Amygdala (tissue), 56 donors: ENCODE measurements around the gene BTBD9.

Experiments
- DNase-seq, 56 donors: peaks; one replicate each; lab custom pipeline; 2025; lab: John Stamatoyannopoulos, UW

The BTBD9 gene

DNA sequence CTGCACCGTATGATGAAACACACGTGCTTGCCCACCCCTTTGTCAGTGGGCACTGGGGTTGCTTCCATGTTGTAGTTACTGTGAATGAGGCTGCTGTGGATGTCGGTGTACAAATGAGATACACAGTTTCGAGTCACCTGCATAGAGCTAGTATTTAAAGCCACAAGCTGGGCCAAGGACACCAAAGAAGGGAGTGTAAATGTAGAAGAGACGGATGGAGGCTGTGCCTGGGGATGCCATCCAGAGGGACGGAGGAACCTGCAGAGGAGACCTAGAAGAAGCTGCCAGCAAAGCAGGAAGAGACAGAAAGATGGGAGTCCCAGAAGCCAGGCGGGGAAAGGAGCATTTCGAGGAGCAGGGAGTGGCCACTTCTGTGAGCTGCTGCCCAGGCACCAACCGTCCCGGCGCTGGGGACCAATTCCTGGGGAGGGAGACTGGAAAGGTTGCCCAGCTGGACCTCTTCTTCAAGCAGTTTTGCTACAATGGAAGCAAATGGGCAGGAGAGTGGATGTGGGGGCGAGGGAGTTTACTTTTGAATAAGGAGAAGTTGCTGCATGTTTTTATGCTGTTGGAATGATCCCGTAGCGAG, 480.9 kb downstream of the BTBD9 start:
- no peak for DNase-seq

DNA sequence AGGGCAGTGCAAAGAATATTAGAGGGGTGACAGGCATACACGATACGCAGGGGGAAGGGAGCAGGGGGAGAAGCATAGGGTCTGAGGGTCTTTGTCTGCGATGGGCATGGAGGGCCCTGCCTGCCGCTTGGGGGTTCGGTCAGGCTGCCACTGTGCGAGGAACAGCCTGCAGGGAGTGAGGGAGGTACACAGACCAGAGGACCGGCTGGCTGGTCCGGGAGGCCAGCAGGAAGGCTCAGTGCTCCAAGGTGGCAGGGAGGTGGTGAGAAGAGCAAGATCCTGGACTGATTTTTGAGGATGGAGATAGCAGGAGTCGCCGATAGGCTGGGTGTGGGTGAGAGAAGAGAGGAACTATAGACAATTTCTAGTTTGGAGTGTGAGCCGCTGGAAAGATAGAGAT, 481.8 kb downstream of the BTBD9 start:
- no peak for DNase-seq

DNA sequence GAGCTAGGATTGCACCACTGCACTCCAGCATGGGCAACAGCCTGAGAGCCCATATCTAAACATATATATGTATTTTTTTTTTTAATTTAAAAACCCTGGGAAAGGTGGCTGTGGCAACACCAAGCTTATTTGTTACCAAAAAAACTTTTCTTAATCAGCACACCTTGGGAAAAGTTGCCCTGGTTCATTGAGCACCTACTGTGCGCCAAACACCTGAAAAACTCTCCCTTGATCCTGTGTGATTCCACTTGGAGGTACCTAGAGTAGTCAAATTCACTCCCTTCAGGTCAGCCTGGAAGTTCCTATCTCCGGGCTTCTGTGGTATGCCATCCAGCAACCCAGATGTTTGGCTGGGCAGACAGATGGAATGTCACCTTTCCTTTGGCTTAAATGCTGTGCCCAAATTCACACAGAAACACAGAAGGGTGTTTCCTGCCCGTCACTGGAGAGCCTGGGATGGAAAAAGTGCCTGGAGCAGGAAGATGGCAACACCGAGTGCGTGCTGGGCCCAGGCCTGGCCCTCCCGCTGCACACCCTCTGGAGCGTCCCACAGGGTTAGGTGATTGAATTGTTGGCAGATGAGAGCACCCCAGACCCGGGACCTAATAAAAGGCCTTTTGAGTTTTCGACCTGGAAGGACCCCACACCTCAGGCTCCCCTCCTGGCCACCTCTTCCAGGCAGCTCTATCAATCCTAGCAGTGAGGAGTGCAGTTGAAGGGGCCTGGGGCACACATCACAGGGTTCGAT, 482.7 kb downstream of the BTBD9 start:
- DNase-seq, result no peak

DNA sequence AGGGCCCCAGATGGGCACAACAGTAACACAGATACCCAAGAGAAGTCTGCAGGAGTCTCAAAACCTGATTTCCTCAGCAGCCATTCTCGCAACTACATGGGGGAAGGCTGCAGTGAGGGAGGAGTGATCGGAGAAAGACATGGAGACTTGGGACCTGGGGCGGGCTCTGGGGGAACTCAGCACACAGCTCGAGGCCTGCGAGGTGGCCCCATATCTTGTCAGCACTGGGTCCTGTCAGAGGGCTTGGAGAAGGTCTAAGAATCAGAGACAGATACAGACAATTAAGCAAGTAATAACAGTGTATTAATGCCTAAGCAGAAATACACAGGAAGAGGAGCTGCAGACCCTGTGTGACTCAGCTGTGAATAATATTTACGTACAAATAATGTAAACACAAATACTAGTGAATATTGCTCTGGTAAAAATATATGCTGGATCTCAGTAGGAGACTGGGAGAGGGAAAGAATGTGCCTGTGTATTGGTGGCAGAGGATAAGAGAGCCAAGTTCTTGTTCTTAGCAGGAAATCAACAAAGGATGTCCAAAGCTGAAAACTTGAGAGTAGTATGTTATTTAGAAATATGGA, 484.0 kb downstream of the BTBD9 start:
- no peak for DNase-seq

DNA sequence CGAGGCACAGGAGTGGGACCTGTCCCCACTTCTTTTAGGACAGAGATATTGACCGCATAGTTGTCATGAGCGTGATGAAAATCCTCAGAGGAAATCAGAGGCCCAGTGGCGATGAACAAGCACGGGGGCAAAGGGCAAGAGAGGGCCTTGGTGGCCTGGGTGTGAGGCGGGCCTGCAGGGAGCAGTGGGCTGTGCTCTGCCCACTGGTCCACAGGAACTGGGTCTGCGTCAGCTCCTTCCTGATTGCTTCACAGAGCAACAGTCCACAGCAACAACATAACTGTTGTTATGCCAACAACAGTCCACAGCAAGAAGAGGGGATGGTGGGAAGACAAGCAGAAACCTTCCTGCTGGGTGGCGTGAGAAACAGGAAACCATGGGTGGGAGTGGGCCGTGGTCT, 484.6 kb downstream of the BTBD9 start:
- no peak for DNase-seq

DNA sequence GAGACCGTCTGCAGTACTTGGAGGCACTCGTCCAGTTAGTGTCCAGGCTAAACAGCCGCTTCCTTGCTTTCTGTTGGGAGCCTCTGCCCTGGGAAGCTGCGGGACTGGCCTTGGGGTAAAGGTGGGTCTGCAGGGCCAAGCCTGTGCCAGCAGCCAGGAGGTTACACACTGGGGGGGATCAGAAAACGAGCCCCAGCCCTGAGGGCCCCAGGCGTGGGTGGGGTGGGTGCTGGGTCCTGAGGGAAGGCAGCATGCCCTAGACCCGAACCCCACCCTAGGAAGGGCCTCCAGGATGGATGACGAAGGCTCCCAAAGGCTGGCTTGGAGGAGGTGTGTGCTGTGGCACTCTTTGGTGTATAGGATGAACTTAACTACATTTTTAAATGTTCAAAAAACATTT, 485.0 kb downstream of the BTBD9 start:
- DNase-seq, result no peak

DNA sequence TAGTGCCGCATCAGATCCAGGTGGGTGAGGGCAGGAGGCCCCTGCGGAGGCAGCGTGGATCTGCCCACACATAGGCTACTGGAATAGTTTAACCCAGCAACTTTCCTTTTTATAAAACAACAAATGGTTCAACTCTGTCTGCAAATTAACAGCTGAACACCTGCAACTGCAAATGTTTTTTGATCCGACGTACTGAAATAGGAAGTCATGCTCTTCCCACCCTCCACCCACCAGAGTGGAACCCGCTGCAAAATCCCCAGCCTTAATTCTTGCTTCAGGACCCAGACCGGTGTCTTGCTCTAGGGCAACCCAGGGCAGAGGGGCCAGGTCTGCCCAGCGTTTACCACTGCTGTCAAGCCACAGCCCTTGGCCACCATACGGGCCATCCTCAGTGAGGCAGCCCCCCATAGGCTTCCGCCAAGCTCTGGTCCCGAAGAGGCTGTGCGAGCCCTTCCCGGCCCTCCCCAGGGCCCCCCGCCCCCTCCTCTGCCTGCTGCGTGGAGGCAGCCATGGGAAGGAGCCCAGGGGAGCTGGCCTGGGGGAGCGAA, 485.9 kb downstream of the BTBD9 start:
- DNase-seq, result no peak

DNA sequence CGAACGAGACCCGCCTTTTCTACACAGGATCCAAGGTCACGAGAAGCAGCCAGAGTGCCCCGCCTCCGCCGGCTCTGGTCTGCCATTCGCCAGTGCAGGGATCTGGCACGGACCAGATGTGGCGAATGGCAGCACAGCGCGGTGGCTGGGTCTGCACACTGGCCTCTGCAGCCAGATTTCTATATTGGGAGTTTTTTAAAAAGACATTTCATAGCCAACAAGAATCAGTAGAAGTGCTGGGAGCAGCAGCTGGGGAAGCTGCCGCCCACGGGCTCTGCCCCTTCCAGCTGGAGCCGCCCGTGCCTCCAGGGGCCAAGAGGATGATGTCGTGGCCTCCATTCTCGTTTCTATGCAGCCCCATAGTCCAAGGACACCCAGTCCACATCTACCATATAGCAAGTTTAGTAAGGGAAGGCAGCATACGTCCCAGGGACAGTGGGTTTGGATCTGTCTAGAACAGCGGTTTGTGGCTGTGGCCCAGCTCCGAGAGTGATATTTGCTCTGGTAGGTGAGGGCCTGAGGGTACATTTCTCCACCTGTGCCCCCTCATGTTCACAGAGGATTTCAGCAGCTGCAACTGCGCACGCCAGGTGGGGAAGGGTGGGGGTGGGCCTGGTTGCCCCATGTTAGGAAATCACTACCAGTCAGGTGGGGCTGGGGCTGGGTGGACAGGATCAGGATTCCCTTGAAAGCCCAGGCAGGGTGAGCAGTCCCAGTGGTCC, 486.5 kb downstream of the BTBD9 start:
- DNase-seq, result no peak

DNA sequence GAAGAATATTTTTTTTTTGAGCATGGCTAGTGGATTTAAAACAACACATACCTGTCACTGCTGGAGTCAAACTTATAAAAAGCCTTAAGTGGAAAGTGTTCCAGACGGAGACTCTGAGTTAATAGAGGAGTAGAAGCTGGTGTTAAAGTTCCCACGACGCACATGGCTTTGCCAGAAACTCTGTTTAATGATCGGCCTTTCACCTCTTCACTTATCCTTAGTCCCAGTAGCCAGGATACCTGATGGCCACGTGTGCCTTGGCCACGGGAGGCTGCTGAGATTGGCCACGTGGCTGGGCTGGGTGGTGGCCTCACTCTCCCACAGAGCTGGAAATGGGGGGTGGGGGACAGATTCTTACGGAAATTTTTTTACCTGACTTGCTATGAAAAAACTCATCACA, 487.1 kb downstream of the BTBD9 start:
- no peak for DNase-seq

DNA sequence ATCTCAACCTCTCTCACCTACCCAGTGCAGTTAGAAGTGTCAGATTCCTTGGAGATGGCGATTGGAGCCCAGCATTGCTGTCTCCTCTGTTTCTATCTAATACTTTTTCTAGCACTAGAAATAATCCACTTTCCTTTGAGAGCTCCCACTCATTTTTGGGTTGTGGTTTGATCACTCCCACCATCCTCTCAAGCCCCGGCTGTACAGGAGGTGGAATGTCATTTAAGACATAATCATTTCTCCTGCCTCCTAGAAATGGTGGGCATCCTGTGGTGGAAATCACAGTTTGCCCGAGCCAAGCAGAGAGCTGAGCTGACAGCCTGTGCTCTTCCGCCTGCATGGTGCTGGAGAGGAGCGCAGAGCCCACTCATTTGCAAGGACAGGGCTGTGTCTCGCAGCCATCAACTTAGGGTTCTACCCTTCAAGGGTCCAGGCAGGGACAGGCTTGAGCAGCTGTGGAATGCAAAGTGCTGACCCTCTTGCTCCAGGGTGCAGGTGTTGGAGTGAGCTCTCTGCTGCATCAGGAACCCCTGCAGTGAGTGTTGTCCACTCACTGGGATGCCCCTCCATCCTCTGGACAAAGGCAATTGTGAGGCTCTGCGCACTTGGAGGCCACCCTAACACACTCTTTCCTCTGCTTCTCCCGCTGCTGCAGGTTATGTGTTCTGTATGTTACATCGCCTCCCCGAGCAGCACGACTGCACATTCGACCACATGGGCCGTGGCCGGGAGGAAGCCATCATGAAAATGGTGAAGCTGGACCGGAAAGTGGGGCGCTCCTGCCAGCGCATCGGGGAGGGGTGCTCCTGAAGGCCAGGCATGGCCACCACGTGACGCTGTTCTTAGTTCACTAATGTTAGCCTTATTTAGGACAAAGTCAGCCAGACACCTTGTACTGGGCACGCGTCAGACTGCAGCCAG, 487.9 kb downstream of the BTBD9 start:
- no peak for DNase-seq

DNA sequence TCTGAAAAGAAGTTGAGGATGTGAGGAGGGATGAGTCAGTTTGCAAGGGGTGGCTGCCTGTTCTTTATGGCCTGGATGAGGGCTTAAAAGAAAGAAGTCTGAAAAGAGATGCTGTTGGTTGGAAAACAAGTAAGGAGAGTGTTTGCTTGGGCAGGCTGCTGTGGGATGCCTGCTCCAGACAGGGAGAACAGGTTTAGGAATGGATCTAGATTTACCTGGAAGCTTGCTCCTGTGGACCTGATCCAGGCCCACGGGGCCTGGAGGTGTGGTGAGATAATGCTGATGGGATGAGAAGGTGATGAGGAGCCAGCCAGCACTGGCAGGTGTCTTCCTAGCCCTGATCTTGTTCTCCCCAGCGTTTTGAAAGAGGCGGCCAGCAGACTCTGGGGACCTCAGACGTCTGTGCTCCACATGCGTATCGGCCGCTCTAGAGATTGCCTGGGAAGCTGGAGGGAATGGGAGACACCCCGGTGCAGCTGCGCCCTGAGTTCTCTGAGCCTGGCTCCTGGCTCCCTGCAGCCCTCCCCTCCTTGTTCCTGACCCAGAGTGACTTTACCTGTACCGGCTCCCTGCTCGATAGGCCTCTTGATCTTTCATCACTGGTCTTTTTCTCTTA, 488.9 kb downstream of the BTBD9 start:
- DNase-seq, result no peak

DNA sequence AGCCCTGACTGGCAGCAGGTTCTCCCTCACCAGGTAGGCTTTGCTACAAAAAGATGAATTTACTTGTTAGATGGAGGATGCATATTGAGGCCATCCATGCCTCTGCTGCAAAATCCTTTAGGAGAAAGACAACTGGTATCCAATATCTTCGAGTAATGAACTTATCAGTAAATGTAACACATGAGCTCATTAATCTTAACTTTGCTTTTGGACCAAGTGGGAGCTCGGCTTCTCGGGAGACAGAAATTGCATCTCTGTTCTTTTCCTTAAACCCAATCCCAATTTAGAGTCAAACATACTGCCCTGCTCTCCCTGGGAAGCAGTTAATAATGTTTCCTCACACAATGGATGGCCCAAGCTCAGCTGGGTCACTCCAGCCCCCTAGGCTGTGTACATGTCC, 489.7 kb downstream of the BTBD9 start:
- no peak for DNase-seq

DNA sequence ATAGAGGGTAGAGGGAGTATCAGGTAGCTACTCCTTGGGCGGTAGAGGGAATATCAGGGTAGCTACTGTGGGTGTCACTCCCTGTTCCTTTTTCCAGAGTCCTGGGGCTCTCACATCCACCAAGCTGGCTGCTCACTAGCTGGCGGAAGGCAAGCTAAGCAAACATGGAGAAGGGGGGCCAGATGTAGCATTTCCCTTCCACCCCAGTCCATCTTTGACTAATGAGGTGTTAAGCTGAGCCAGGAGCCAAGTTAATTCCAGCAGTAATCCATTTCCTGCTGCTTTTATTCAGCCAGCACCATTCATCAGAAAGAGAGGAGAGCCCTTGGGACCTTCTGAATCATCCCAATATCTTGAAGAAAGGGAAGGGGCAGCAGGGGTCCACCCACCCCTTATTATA, 490.2 kb downstream of the BTBD9 start:
- DNase-seq, result no peak

DNA sequence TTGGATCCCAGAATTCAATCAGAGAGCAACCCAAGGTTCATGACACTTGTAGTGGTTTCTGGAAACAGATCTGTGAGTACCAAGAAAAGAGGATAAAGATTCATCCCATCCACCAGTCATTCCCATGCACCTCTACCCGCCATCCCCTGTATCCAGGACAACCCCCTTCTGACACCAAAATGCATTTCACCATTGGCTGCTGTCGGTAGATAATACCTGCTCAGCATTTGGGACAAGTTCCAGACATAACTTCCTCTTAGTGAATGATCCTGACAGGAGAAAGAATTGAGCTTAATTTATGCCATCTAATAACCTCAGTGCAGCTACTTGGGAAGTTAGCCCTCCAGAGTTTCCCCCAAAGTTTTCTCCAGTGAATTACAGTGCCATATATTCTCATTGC, 491.1 kb downstream of the BTBD9 start:
- no peak for DNase-seq

DNA sequence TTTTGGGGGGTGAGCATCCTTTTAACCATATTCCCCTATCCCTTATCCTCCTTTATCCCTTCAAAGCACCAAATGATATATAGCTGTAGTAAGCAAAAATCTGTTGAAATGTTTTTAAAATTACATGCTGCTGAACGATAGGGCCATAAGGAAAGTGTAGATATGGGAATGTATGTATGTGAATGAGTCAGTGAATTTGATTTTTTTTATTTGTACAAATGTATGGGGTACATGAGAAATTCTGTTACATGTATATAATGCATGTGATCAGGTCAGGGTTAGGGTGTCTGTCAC, 493.0 kb downstream of the BTBD9 start:
- no peak for DNase-seq

DNA sequence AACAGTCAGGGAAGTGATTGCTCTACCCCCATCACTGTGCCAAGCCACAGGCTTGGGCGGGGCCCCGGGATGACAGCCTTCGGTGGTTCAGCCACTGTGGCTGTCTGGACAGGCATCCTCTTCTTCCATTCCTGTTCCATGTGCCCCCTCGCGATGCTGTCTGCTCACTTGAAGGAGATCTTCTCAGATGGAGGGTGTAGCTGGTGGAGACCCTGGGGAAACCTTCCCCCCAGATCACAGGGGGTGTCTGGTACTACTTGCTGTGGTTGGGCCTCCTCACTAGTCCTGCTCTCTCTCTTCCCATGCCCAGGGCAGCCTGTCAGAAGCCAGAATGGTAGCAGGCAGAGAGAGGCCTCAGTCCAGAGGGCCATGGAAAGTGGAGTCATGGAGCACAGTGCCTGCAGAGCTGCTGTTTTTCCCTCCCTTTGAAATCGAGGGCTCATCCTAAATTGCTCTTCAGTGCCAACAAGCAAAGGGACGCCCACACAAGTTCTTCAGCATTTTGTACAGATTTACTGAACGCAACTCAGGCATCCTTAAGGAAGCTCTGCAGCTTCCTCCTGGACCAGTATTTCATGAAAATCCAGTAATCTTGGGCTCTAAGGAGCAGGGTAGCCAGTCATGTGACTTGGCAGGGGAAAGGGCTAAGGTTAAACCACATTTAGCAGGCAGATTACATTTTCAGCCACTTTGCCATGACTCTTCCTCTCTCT, 493.6 kb downstream of the BTBD9 start:
- no peak for DNase-seq

DNA sequence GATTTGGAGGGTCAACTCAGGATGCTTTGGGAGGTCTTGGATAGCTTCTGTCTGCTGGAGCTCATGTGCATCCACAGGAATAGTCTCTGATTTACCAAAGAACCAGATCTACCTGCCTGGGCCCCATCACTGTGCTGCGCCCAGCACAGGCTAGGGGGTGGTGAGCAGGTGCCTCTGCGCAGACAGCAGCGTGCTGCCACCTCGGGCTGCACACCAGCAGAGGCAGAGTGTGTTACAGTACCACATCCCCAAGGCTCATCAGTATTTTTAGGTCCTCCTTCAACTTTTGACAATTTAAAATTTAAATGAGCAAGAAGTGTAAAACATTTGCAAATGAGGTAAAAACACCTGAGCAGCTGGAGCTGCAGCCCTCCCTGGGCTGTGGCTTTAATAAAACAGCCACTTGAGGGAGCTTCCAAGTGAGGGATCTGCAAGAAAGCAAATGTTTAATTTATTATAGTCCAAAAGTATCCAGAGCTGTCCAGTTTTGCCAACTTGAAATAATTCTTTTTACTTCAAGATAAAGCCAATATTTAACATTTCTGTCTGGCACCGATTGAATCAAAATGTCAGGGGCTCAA, 495.3 kb downstream of the BTBD9 start:
- no peak for DNase-seq

DNA sequence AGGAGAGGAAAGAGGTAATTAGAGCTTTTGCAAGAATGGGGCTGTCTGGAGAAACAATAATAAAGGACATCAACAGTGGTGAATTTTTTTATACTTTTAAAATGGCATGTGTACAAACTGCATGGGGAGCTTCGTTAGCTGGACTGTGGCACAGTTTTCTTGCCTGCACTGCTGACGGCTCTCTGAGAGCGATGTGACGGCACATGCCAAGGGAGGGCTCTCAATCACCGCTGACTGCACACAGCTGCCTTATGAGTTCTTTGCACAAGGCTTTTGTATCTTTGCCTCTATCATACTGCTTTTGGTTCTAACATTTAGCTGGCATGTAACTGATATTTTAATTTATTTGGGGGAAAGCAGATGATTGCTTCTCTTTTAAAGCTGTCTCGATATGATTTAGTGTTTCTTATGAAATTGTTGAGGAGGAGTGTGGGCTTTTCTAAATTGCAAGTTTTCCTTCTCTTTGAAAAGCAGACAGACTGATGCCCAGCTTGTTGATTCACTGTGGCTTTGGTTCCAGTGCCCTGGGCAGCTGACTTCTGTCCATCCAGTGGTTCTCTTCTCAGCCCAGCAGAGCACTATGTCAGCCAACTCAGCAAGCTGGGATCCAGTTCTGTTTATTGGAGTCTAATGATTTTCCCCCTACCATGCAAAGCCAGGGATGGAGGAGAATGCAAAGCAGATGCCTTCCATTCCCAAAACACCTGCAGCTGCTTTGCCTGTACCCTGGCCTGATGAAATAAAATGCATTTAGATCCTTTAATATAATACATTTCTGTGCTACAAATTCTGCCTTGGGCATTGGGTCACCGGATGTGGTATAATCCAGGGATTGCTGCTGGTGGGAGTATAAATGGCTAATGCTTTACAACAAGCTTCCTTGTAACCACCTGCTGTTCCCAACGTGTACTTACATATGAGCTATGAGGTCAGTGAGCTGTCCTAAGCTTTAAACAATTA, 496.3 kb downstream of the BTBD9 start:
- peak in 35 of 56 donors; percentile 13 to 73 (median 37) for DNase-seq
